Measurements from ENCODE around the gene TMEM156. TPM values are rescaled to one million over a fixed set of nuclear protein-coding genes. Genes with fewer than 3 reads are reported as not detected.

Gene TMEM156
- total and polyA plus RNA-seq, 10 of the 15 experiments (the other 5 are each of a cell fraction or from before 2014, with no cell fraction given) = 20.8 to 48.3 (median 32.7) TPM

- no peak for TF ChIP-seq CEBPZ (IDR thresholded peaks at IDR 0.05; ENCODE audit: low read depth, low read length)
- no peak for TF ChIP-seq CBX5 (IDR thresholded peaks at IDR 0.05; ENCODE audit: low read depth)
- no peak for TF ChIP-seq MYC (IDR thresholded peaks at IDR 0.05; ENCODE audit: insufficient read depth, insufficient read length, insufficient replicate concordance, low read length, severe bottlenecking)
- TF ChIP-seq SIX5 (IDR thresholded peaks at IDR 0.05; ENCODE audit: low read depth, low read length, severe bottlenecking) = no peak
- no peak for TF ChIP-seq USF1 (IDR thresholded peaks at IDR 0.05; ENCODE audit: borderline replicate concordance, extremely low read length, insufficient read depth, low read depth, low read length)
- no peak for TF ChIP-seq RAD21 (IDR thresholded peaks at IDR 0.05; ENCODE audit: insufficient read depth, low read depth, low read length)
- no peak for TF ChIP-seq RFX5 (IDR thresholded peaks at IDR 0.05; ENCODE audit: low read depth, low read length)
- TF ChIP-seq, protein P1, sequence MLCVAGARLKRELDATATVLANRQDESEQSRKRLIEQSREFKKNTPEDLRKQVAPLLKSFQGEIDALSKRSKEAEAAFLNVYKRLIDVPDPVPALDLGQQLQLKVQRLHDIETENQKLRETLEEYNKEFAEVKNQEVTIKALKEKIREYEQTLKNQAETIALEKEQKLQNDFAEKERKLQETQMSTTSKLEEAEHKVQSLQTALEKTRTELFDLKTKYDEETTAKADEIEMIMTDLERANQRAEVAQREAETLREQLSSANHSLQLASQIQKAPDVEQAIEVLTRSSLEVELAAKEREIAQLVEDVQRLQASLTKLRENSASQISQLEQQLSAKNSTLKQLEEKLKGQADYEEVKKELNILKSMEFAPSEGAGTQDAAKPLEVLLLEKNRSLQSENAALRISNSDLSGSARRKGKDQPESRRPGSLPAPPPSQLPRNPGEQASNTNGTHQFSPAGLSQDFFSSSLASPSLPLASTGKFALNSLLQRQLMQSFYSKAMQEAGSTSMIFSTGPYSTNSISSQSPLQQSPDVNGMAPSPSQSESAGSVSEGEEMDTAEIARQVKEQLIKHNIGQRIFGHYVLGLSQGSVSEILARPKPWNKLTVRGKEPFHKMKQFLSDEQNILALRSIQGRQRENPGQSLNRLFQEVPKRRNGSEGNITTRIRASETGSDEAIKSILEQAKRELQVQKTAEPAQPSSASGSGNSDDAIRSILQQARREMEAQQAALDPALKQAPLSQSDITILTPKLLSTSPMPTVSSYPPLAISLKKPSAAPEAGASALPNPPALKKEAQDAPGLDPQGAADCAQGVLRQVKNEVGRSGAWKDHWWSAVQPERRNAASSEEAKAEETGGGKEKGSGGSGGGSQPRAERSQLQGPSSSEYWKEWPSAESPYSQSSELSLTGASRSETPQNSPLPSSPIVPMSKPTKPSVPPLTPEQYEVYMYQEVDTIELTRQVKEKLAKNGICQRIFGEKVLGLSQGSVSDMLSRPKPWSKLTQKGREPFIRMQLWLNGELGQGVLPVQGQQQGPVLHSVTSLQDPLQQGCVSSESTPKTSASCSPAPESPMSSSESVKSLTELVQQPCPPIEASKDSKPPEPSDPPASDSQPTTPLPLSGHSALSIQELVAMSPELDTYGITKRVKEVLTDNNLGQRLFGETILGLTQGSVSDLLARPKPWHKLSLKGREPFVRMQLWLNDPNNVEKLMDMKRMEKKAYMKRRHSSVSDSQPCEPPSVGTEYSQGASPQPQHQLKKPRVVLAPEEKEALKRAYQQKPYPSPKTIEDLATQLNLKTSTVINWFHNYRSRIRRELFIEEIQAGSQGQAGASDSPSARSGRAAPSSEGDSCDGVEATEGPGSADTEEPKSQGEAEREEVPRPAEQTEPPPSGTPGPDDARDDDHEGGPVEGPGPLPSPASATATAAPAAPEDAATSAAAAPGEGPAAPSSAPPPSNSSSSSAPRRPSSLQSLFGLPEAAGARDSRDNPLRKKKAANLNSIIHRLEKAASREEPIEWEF (IDR thresholded peaks at IDR 0.05; ENCODE audit: insufficient replicate concordance, low read depth, low read length) = peak; percentile 92
- TF ChIP-seq NR2C1 (IDR thresholded peaks at IDR 0.05) = no peak
- TF ChIP-seq, protein P2, sequence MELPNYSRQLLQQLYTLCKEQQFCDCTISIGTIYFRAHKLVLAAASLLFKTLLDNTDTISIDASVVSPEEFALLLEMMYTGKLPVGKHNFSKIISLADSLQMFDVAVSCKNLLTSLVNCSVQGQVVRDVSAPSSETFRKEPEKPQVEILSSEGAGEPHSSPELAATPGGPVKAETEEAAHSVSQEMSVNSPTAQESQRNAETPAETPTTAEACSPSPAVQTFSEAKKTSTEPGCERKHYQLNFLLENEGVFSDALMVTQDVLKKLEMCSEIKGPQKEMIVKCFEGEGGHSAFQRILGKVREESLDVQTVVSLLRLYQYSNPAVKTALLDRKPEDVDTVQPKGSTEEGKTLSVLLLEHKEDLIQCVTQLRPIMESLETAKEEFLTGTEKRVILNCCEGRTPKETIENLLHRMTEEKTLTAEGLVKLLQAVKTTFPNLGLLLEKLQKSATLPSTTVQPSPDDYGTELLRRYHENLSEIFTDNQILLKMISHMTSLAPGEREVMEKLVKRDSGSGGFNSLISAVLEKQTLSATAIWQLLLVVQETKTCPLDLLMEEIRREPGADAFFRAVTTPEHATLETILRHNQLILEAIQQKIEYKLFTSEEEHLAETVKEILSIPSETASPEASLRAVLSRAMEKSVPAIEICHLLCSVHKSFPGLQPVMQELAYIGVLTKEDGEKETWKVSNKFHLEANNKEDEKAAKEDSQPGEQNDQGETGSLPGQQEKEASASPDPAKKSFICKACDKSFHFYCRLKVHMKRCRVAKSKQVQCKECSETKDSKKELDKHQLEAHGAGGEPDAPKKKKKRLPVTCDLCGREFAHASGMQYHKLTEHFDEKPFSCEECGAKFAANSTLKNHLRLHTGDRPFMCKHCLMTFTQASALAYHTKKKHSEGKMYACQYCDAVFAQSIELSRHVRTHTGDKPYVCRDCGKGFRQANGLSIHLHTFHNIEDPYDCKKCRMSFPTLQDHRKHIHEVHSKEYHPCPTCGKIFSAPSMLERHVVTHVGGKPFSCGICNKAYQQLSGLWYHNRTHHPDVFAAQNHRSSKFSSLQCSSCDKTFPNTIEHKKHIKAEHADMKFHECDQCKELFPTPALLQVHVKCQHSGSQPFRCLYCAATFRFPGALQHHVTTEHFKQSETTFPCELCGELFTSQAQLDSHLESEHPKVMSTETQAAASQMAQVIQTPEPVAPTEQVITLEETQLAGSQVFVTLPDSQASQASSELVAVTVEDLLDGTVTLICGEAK (IDR thresholded peaks at IDR 0.05; ENCODE audit: borderline replicate concordance) = no peak
- TF ChIP-seq LARP7 (IDR thresholded peaks at IDR 0.05) = no peak
- TF ChIP-seq NFYA (IDR thresholded peaks at IDR 0.05; ENCODE audit: borderline replicate concordance, low read depth, low read length) = no peak
- TF ChIP-seq, protein P3, sequence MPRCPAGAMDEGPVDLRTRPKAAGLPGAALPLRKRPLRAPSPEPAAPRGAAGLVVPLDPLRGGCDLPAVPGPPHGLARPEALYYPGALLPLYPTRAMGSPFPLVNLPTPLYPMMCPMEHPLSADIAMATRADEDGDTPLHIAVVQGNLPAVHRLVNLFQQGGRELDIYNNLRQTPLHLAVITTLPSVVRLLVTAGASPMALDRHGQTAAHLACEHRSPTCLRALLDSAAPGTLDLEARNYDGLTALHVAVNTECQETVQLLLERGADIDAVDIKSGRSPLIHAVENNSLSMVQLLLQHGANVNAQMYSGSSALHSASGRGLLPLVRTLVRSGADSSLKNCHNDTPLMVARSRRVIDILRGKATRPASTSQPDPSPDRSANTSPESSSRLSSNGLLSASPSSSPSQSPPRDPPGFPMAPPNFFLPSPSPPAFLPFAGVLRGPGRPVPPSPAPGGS (IDR thresholded peaks at IDR 0.05; ENCODE audit: borderline replicate concordance, insufficient read depth, low read depth, low read length, poor library complexity, severe bottlenecking) = no peak
- peak; percentile 68; the same call in 1 of the 2 replicates for TF ChIP-seq BCL11A (IDR thresholded peaks at IDR 0.05; ENCODE audit: low read depth, low read length)
These were observed 93.0 kb downstream of the TMEM156 start (continued) for GRCh38 chr4:38939165-38939564.

Measured in GM12878 (cell line).